GM10248 (cell line): ENCODE data around the gene DYNLT2B.

Experiments
- CTCF ChIA-PET: fragments of 300-600 bp; sonication (Branson Sonifier 250); formaldehyde crosslinking; extraction: SDS; loops from one replicate; lab custom pipeline; 2021; ENCODE audit warnings: antibody characterized with exemption; lab: Yijun Ruan, JAX
- POLR2A ChIA-PET: fragments of 350-650 bp; sonication (Branson Sonifier 250); formaldehyde crosslinking; extraction: SDS; loops from one replicate; lab custom pipeline; 2020; ENCODE audit warnings: antibody characterized with exemption; lab: Yijun Ruan, JAX
- DNase-seq: peaks from one replicate; pipeline ENCODE4 v3.0.0; 2012; ENCODE audit errors: extremely low spot score
- CTCF ChIP-seq: IDR thresholded peaks from 2 replicates; pipeline ENCODE4 v1.5.1; 2012; ENCODE audit warnings: mild to moderate bottlenecking, low read depth; ENCODE audit errors: extremely low read depth, missing control alignments, control extremely low read depth

Gene DYNLT2B

GRCh38 chr3:196292286-196292923 is 25.6 kb downstream of the DYNLT2B start:
- ChIA-PET POLR2A (no interaction called here), CTCF (interaction anchor here (1.0 to 2.1 kb wide), 2 partner anchors 10 to 16 kb away, joined by 3 to 6 read pairs; no protein-coding TSS in a partner anchor)
- peak; percentile 25 for TF ChIP-seq CTCF
- peak; percentile 48 for DNase-seq

GRCh38 chr3:196288141-196288460 is 29.9 kb downstream of the DYNLT2B start:
- ChIA-PET CTCF (no interaction called here), POLR2A (interaction anchor here (0.7 kb wide), 1 partner anchor 207 kb away, joined by 3 read pairs; no protein-coding TSS in a partner anchor)
- no peak for TF ChIP-seq CTCF
- no peak for DNase-seq

GRCh38 chr3:196287440-196288140 is 30.4 kb downstream of the DYNLT2B start, which contains the start of gene PCYT1A:
PCYT1A (minus strand) TSS chr3:196287726; CDS start chr3:196270531, 17,195 bp downstream.
- TF ChIP-seq CTCF, result no peak
- POLR2A ChIA-PET, result interaction anchor here (0.7 kb wide), 1 partner anchor 206 kb away, joined by 3 read pairs; no protein-coding TSS in a partner anchor
- peak; percentile 91 for DNase-seq
- CTCF ChIA-PET, result no interaction called here

GRCh38 chr3:196287090-196287439 is 31.0 kb downstream of the DYNLT2B start:
- no peak for TF ChIP-seq CTCF
- ChIA-PET POLR2A (no interaction called here), CTCF (no interaction called here)
- no peak for DNase-seq

- no peak for TF ChIP-seq CTCF
- POLR2A ChIA-PET, result no interaction called here
- DNase-seq, result no peak
- CTCF ChIA-PET, result interaction anchor here (1.0 to 2.2 kb wide), 5 partner anchors 16 to 244 kb away, joined by 3 to 6 read pairs (median 3); no protein-coding TSS in a partner anchor
These were observed 33.6 kb downstream of the DYNLT2B start for GRCh38 chr3:196284396-196284795.

GRCh38 chr3:196281962-196282361 is 36.1 kb downstream of the DYNLT2B start:
- ChIA-PET POLR2A (interaction anchor here (0.6 to 1.5 kb wide), 3 partner anchors 9 to 247 kb away, joined by 4 to 7 read pairs (median 4); no protein-coding TSS in a partner anchor), CTCF (interaction anchor here (0.7 to 4.7 kb wide), 10 partner anchors 9 to 247 kb away, joined by 3 to 22 read pairs (median 4); no protein-coding TSS in a partner anchor)
- TF ChIP-seq CTCF, result no peak
- DNase-seq, result no peak
